Measurements from ENCODE around the gene LSM2. TPM values are rescaled to one million over a fixed set of nuclear protein-coding genes. Genes with fewer than 3 reads are reported as not detected.

The LSM2 gene
- total and polyA plus RNA-seq, 9 of the 15 experiments (the other 6 are each of a cell fraction or from before 2014, with no cell fraction given): 154 to 407 (median 223) TPM

- TF ChIP-seq ZNF217 (CRISPR knock-in tag; IDR thresholded peaks at IDR 0.05) (no peak), PKNOX1 (IDR thresholded peaks at IDR 0.05) (peak; percentile 29; the same call in 1 of the 2 replicates), MAFG (tag; conservative IDR thresholded peaks at IDR 0.05) (no peak), KHSRP (IDR thresholded peaks at IDR 0.05) (peak; percentile 71; the same call in 1 of the 2 replicates), JUND (IDR thresholded peaks at IDR 0.05; ENCODE audit: borderline replicate concordance, low read depth, low read length) (peak; percentile 58), JUND (tag; IDR thresholded peaks at IDR 0.05; ENCODE audit: borderline replicate concordance, low read depth, low read length) (peak; percentile 72; the same call in 1 of the 3 replicates), TCF7L2 (IDR thresholded peaks at IDR 0.05; ENCODE audit: low read depth, low read length) (no peak; the same call in 1 of the 2 replicates), BDP1 (IDR thresholded peaks at IDR 0.05; ENCODE audit: insufficient read depth, insufficient read length) (no peak), ZBTB8A (IDR thresholded peaks at IDR 0.05; ENCODE audit: partially characterized antibody) (no peak), PRDM10 (IDR thresholded peaks at IDR 0.05; ENCODE audit: partially characterized antibody) (peak; percentile 74), KDM1A (IDR thresholded peaks at IDR 0.05) (no peak), ZMIZ1 (IDR thresholded peaks at IDR 0.05; ENCODE audit: low read depth in 2 of 2, low read length in 2 of 2) (no peak; a peak in 2 of 4 replicates), ZNF717 (CRISPR knock-in tag; IDR thresholded peaks at IDR 0.05) (no peak), ZNF143 (CRISPR knock-in tag; IDR thresholded peaks at IDR 0.05) (no peak), GABPB2 (CRISPR knock-in tag; conservative IDR thresholded peaks at IDR 0.05) (peak; percentile 80; the same call in 1 of the 2 replicates), FOXM1 (IDR thresholded peaks at IDR 0.05; ENCODE audit: low read depth) (no peak), FOXM1 (CRISPR knock-in tag; IDR thresholded peaks at IDR 0.05; ENCODE audit: low read depth) (peak; percentile 49; the same call in 1 of the 2 replicates), YY1 (IDR thresholded peaks at IDR 0.05; ENCODE audit: borderline replicate concordance in 1 of 3, control insufficient read depth in 1 of 3, extremely low read depth in 1 of 3, insufficient read depth in 3 of 3, insufficient read length in 1 of 3, insufficient replicate concordance in 2 of 3, low read depth in 1 of 3, low read length in 2 of 3) (peak in 2 of 3 experiments; percentile 80 to 82), DDX20 (tag; IDR thresholded peaks at IDR 0.05; ENCODE audit: low read depth) (no peak), TARDBP (IDR thresholded peaks at IDR 0.05) (peak; percentile 78)
Observed at GRCh38 chr6:31806470-31807272, at the start of gene LSM2 (continued).
